HG03571 (cell line): ENCODE results near the gene SLC9A7.

Source experiments
- ATAC-seq: cut with Tn5 transposase; IDR thresholded peaks from one replicate; pipeline ENCODE4 v1.9.1; 2021; ENCODE audit not compliant: unreplicated experiment

The SLC9A7 gene

DNA sequence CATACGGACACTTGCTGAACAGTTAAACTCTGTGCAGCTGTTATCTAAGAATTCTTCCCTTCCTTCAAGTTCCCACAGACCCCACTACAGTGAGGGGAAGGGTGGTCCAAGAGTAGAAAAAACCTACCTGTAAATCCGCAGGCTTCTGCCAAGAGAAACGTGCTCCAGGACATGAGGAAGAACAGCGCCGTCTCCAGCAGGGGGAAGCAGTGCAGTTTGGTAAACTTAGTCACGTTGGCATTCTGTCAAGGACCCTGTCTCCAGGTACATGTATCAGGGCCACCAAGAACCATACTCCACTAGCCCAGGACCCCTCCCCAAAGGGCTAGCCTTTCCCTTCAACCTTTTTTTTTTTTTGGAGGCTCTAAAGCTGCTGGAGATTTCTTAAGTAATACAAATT lies 105.4 kb downstream of the SLC9A7 start:
- ATAC-seq, result no peak

DNA sequence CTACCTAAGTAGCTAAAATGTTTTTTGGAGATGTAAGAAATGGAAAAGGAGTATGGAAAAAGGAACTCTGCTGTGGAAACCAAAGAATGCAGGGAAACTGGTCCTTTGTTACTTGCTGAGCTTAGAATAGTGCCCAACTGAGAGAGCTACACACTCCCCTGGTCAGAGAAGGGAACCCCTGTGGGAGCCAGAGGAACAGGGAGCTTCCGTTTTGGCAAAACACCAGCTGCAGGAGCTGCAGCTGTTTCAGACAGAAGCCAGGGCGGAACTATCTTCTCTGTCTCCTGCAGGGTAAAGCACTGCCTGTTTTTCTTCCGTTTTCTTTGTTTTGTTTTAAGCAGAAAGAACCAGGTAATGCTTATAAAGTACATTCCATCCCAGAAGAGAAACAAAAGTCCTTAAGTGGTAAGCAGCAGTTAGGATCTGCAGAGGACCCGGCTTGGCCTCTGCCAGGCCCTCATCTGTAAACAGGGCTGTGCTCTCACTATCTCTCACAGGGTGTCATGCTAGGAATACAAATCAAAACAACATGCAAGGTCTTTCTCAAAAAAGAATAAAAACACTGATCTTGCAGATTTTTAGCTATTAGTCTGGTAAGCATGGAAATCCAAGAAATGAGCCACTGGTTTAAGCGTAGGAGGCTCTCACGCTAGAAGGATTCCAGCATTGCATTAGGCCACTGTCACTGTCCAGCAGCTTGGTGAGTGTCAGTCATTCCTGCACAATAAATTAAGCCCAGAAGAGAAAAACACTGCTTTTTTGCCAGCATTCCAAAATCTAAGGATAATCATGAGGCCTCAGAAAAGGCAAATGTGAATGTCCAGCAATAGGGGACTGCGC lies 109.3 kb downstream of the SLC9A7 start:
- no peak for ATAC-seq

- no peak for ATAC-seq
Measured at GRCh38 chrX:46648660-46649059, 110.3 kb downstream of the SLC9A7 start.

DNA sequence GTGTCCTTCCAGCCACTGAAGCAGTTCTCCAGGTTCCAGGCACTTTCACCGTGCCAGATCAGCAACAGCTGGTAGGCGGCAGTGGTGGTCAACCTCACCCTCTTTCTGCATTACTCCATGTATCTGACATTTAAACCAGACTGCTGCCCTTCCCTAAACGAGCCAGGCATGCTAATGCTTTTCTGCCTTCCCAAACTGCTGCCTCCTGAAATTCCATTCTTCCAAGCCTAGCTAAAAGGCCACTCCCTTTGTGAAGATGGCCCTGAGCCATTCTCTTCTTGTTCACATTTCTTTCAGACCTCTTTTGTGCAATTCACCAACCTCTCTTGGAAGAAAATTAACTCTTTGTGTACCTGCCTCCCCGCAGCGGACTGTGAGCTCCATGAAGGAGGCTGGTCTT lies 111.7 kb downstream of the SLC9A7 start:
- no peak for ATAC-seq

- ATAC-seq, result no peak
Measured at GRCh38 chrX:46645614-46646013, 113.3 kb downstream of the SLC9A7 start.

DNA sequence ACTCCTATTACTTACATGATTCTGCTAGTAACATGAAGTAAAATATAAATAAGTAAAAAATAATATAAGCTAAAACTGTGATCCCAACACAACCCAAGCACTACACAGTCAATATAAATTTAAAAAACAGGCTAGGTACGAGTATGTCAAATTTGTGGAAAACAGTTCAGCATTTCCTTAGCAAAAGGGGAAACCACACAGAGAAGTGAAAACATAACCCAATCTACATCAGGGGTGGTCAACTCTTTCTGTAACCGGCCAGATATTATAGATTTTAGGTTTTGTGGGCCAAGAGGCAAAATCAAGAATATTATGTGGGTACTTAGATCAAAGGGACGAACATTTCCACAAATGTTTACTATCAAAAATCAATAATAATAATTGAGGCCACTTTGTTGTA lies 115.3 kb downstream of the SLC9A7 start:
- no peak for ATAC-seq

- no peak for ATAC-seq
Measured at GRCh38 chrX:46642145-46642544, 116.8 kb downstream of the SLC9A7 start.

DNA sequence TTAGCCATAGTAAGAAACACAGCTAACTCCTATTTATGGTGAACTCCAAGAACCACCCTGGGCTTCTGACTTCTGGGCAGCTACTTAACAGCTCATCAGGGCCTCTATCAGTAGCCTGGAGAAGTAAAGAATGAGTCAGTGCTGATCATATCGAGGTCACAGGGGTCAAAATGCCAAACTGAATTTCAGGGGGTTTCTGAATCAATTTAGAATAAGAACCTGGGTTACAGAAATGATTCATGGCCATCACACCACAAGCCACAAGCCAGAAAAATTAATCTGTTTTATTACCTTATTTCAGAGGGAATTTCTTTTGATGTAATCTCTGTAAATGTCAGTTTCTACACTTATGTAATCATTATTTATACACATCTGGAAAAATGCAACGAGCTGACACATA lies 121.0 kb downstream of the SLC9A7 start:
- peak; percentile 54 for ATAC-seq

DNA sequence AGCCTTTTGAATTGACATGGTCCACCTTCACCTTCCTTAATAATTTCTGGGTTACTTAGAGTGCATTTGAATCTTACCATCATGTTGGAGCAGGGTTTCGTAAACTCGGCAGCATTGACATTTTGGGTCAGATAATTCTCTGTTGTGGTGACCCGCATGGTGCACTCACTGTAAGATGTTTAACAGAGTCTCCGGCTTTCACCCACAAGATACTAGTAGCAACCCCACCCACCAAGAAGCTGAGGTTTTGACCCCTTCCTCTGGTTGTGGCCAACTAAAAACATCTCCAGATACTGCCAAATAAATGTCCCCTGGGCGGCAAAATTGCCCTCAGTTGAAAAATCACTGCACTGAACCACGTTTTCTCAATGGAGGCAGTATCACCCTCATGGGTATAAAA lies 122.7 kb downstream of the SLC9A7 start:
- no peak for ATAC-seq

- ATAC-seq, result no peak
Measured at GRCh38 chrX:46635186-46635585, 123.7 kb downstream of the SLC9A7 start.

- no peak for ATAC-seq
Measured at GRCh38 chrX:46634577-46634976, 124.3 kb downstream of the SLC9A7 start.

DNA sequence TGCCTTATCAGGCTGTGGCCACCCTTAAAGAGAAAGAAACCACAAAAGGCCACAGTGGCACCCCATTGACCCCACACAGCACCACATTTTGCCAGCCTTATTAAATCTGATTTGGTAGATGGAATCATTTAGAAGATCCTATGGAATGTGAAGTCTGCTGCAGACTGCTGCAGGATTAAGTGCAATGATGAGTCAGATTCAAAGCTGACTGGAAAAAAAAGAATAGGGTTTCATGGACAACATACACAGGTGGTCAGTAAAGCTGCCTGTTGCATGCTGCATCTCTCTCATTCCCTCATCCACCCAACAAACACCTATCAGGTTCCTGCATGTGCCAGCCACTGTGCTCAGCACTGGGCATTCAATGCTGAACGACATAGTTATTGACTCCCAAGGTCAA lies 128.8 kb downstream of the SLC9A7 start:
- no peak for ATAC-seq

- peak; percentile 88 for ATAC-seq
Measured at GRCh38 chrX:46628460-46629371, 130.2 kb downstream of the SLC9A7 start.

DNA sequence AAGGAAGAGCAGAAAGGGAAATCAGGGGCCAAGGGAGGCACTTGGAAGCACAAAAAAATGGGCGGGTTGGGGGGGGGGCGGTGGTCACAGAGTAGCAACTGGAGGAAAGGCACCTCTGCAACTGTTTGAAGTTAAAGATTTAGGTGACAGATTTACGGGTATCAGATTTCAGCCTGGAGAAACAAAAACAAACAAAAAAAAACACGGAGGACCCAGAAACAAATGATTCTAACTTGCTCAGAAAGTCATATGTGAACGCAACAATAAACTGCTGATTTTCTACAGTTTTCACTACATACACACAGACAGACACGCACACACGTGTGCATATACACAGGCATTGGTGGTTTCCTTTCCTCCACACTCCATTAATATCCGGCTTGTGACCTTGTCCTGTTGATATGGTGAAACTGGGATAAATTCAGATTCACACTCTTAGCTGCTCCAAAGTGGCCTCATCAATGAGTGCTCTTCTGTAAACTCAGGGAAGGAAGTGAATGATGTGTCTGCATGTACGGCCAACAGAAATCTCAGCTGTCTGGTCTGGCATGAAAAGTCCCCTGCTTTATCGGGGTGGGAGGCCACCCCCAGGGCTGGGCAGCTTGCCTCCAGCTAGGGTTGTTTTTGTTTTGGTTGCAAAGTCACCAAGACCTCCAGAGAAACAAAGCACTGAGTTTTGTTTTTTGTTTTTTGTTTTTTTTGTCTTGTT lies 131.1 kb downstream of the SLC9A7 start:
- ATAC-seq, result no peak

- ATAC-seq, result no peak
Measured at GRCh38 chrX:46627062-46627461, 131.9 kb downstream of the SLC9A7 start.

DNA sequence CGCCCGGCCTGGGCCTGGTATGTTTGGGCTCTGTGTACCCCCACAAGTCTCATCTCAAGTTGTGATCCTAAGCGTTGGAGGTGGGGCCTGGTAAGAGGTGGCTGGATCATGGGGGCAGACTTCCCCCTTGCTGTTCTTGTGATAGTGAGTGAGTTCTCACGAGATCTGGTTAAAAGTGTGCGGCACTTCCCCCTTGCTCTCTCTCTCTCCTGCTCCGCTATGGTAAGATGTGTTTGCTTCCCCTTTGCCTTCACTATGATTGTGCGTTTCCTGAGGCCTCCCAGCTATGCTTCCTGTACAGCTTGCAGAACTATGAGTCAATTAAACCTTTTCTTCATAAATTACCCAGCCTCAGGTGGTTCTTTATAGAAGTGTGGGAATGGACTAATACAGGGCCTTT lies 132.4 kb downstream of the SLC9A7 start:
- no peak for ATAC-seq

- ATAC-seq, result no peak
Measured at GRCh38 chrX:46624090-46624786, 134.7 kb downstream of the SLC9A7 start.

DNA sequence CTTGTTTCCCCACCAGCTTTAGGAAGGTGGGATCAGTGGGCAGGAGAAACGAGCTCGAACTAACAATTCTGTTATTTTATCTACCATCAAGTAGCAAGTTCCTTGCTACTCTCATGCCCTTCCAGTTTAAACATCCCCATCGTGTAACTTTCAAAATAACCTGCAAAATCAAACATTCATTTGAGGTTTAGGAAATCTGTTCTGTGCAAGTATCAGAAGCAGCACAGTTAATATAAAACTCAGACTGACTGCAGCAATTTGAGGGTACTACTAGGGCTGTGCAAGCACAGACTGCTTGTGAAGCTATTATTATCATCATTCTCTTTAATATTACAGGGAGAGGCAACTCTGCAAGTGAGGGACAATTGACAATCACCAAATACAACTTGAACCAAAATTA lies 137.3 kb downstream of the SLC9A7 start:
- no peak for ATAC-seq

GRCh38 chrX:46620505-46620904 lies 138.4 kb downstream of the SLC9A7 start:
- ATAC-seq, result no peak

DNA sequence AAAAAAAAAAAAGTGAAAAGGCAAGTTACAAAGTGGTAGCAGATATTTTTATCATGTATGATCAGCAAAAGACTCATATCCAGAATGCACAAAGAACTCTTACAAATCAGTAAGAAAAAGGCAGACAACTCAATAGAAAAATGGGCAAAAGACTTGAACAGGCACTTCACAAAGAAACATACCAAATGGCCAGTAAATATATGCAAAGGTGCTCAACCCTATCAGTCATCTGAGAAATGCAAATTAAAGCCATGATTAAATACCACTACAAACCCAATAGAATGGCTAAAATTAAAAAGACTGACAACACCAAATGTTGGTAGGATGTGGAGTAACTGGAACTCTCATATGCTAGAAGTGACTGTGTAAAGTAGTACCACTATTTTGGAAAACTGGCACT lies 140.0 kb downstream of the SLC9A7 start:
- ATAC-seq, result no peak

DNA sequence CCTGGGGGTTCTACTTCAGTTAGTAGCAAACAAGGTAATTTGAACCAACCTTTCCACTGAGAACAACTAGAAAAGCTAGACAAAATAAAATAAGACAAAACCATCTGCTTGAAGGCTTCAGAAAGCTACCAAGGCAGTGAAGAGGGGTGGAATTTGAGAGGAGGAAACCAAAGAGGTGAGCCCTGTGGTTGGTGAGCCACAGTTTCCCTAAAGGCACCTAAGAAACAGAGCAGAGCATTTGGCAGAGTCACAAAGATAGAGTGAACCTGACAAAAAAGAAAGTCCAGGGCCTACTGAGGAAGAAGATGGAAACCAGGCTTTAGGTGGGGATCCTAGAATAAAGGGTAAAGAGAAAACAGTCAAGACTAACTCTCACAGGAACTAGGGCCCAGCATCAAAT lies 141.0 kb downstream of the SLC9A7 start:
- ATAC-seq, result no peak
